ENCODE data around the gene AMDHD2.

Gene AMDHD2

DNA sequence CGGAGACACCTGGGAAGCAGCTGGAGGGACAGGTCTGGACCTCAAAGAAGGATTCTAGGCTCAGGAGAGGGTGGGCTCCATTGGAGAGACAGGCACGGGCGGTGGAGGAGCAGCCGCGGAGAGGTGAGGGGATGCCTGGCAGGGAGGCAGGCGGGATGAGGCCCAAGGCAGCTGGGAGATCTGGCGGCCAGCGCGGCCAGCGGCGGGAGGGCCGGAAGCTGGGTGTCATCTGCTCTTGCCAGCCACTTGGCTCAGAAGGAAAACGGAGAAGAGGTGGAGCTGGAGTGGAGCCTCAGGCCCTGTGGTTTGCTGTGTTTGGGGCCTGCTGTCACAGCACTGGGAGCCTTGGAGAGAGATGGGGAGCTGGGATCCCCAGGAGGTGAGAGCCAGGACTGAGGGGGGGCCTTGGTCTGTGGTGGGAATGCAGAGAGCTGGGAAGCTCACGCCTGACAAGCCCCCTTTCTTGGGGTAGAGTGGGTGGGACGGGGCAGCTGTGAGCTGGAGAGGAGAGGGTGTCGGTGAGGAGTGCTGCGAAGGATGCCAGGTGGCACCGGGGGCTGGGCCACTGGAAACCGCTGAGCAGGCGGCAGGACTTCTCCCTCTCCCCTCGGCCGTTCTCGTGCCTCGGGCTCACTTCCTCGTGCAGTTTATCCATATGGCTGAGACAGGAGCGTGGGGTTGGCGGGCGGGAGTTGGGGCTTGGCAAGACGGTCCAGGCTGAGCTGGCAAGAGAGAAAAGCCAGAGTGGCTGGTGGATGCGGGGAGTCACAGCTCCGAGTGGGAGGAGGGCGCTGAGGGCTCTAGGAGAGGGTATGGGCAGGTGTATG is 37.2 kb upstream of the AMDHD2 start:
- in situ Hi-C loops (cut with HindIII; ENCODE audit: low sequenced_read_pairs), result no loop called here

DNA sequence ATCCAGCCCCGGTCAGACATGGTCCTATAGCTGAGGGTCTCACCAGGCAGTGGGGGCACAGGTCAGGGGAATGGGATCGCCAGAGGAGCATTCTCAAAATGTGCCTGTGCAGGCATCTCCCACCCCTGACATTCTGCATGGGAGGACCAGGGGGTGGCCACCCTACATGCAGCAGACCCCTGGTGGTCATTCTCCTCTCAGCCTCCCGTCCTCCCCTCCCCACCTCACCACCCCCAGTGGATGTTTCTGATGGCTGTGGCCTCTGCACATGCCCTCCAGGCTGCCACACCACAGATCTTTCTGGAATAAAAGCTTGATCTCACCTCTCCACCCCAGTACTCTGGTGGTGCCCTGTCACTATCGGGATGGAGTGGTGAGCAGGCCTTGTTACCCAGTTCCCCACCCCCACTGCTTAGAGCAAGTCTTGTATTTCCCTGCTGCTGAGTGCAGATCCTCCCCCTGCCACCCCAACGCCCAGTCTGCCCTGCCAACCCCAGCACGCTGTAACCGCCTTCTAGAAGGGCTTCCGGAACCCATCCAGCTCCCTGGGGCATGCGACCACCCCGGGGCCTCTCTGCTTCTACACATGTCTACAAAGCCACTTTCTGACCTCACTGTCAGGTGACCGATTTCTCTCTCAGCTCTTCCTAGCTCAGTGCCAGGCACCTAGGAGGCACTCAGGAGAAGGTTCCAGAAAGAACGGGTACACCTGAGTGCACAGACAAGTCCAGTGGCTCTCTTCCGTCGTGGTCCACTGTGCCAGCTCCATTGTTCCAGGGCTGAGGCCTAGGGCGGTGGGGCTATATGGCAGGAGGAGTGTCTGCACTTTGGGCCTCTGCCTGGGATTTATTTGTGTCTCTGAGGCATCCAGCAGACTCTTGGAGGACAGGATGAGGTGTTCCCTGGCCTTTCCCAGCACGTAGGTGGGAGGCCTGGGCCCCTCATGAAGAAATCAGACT is 36.0 kb upstream of the AMDHD2 start:
- in situ Hi-C loops (cut with HindIII; ENCODE audit: low sequenced_read_pairs), result no loop called here

DNA sequence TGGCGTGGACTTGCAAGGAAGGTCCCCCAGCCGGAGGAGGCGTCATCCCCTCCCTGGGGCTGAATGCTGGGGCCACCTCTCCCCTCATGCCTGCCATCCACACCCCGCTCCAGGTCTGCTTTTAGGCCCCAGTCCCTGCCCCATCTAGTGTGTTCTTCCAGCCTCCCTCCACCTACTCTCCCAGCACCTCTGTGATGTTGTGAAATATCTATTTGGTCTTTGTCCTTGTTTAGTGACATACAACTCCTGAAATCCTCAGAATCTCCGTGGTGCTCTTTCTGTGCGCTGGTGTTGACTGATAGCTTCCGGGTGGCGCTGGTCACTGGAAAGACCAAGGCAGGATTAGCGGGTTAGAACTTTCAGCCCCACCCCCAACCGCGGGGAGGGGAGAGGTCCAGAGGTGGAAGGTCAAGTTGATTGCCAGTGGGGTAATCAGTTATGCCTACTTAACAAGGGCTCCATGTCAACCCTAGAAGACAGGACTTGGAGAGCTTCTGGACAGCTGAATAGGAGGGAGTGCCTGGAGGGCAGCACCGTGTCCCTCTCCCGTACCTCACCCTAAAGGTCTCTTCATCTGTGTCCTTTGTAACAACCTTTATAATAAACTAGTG is 35.2 kb upstream of the AMDHD2 start:
- in situ Hi-C loops (cut with HindIII; ENCODE audit: low sequenced_read_pairs), result no loop called here

DNA sequence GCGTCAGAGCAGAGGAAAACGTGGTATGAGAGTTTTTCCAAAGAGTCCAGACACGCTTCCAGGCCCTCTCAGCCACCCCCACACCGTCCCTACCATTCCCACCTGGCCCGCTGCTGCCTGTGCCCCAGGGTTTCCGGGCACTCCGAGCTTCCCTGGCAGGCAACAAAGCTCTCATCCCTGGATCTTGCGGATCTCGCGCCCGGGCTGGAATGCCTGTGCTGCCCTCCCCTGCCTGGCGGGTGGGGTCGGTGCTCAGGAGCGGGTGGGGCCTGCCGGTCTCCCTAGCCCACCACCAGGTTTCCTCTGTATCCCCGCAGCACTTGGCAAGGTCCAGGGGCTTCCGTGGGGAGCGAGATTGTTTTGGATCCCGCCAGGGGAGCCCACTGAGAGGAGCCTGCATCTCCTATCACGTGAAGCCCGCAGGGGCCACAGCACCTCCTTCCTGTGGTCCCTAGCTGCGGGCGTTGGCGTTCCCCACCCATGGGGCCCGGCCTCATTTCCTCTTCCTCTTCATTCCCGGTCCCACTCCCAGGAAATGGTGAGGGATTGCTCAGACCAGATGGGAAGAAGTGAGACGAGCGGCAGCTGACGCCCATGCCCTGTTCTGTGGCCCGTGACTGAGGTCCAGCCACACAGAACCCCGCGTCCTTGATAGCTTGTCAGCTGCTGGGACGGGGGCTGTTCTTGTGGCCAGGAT is 34.2 kb upstream of the AMDHD2 start:
- in situ Hi-C loops (cut with HindIII; ENCODE audit: low sequenced_read_pairs), result no loop called here

DNA sequence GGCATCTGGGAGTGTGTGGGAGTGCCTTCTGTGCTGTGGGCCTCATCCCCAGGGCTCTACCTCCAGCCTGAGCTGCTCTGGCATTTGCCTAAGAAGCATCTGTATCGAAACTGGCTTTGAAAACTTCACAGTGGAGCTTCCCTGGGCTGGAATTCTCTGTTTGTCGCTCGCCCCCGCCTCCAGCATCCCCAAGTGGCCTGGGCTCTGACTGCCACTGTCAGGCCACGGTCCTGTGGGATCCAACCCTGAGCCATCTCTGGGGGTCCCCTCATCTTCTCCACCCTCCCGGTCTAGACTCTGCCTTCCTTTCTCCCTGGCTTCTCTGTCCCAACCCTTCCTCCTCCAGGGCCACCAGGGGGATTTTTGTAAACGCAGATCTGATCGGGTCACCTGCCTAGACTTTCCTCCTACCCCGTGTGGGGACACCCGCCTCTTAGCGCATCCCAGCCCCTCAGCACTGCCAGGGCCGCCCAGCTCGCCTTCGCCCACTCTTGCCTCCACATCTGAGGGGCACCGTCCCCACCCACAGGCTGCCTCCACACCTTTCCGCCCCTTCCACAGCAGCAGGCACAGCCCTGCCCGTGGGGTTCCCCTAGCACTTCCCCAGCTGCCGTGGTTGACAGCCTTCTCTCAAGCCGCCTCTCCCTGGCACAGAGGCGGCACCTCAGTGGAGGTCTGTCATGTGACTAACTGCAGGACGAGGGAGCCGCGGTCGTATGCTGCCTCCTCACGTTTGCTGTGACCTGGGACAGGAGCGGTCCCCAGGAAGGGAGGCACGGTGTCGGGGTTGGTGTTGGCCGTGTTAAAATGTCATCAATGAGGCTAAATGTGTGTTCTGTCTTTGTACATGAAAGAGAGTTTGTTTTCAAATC is 33.3 kb upstream of the AMDHD2 start:
- in situ Hi-C loops (cut with HindIII; ENCODE audit: low sequenced_read_pairs), result no loop called here

DNA sequence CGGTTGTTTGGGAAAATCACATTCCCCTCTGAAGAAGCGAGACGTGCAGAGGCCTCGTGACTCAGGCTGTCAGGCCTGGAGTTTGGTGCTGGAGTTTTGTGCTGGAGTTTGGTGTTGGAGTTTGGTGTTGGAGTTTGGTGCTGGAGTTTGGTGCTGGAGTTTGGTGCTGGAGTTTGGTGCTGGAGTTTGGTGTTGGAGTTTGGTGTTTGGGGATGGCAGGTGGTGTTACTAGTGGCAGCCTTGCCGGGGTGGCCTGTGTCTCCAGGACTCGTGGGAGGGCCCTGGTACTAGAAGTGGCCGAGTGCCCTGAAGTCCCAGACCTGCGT is 32.7 kb upstream of the AMDHD2 start:
- in situ Hi-C loops (cut with HindIII; ENCODE audit: low sequenced_read_pairs), result no loop called here

DNA sequence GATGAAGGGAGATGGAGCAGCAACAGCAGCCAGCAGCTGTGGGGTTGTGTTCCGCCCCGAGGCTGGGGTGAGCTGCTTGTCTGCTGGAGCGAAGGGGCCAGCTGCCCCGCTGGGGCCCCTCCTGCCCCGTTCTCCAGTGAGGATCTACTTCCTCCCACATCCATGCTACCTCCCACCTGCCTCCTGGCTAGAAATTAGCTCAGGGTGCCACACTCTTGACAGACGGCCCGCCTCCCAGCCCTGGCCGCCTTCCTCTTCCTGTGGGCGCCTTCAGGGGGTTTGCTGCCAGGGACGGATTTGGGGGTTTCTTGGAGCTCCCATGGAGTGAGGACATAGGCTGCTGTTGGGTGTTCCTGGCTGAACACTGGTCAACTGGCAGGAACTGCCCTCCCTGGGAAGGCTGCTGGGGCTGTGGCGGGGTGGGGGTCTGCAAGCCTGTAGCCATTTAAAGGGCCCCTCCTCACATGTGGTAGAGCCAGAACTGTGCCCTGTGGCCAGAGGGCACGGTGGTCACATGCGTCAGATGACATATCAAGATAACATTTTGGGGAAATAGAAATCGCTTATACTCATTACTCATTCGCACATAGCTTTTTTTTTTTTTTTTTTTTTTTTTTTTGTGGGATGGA is 32.2 kb upstream of the AMDHD2 start:
- in situ Hi-C loops (cut with HindIII; ENCODE audit: low sequenced_read_pairs), result no loop called here

DNA sequence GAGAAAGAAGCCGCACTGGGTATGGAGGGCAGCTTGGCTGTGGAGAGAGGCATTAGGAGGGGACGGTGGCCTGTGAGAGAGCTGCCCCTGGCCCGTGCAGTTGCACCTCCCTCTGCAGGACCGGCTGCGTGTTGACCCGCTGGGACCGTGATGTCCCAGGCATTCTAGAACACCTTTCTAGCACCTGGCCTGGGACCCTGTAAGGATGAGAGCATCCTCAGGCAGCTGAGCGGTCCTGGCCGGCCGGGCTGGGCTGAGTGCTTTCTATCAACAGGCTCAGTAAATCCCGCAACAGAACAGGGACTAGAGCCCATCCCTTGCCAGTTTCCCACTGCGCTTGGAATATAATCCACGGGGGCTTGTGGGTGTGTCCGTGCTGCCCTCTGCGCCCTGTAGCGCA is 30.6 kb upstream of the AMDHD2 start:
- in situ Hi-C loops (cut with HindIII; ENCODE audit: low sequenced_read_pairs), result no loop called here

DNA sequence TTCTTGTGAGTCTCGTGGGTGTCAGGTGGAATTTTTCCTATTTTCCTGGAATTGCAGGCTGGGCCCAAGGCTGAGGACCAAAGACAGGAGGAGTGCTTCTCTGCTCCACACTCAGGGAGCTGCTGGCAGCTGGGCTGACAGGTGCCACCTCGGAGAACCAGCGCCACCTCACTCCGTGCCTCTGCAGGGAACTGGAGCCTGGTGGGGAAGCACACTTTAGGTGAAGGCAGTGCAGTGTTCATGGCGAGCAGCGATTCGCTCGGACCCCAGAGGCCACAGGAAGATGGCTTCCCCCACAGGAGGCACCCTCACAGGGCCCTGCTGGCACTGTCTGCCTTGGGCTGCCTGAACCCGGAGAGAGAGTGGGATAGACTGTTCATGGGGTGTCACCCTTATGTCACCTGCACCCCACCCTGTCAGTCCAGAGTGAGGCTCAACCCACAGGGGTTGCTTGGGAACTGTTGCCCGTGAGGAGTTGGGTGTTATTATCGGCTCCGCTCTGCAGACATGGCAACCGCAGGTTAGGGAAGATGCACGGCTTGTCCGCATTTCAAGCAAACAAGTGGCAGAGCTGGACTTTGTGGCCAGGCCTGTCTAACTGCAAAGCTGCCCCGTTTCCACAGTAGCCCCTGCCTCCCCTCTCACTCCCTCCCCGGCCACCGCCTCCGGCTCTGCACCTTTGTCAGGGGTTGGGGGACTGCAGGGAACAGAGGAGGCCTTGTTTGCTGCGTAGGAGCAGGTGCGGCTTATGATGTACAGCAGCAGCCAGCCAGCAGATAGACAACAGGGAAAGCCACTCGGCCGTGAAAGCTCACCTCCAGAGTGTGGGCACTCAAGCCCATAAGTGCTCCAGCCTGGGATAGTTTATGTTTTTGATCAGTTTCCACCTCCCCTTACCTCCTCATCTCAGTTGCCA is 29.7 kb upstream of the AMDHD2 start:
- in situ Hi-C loops (cut with HindIII; ENCODE audit: low sequenced_read_pairs), result no loop called here

DNA sequence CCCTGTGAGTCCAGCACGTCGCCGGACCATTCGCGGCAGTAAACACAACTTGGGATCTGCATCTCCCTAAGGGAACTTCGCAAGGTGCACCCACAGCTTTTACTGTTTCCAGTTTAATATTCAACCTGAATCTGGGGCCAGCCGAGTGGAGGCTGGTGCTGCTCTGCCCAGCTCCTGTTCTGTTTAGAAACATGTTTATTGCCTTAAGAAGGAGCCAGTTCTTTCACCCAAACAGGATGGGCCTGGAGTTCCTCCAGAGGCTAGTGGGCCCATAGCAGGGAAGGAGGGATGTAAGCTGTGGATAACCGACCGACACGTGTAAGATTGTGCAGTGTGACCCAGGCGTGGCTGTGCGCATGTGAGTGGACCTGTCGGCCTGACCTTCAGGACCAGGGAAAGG is 27.9 kb upstream of the AMDHD2 start:
- in situ Hi-C loops (cut with HindIII; ENCODE audit: low sequenced_read_pairs), result no loop called here

DNA sequence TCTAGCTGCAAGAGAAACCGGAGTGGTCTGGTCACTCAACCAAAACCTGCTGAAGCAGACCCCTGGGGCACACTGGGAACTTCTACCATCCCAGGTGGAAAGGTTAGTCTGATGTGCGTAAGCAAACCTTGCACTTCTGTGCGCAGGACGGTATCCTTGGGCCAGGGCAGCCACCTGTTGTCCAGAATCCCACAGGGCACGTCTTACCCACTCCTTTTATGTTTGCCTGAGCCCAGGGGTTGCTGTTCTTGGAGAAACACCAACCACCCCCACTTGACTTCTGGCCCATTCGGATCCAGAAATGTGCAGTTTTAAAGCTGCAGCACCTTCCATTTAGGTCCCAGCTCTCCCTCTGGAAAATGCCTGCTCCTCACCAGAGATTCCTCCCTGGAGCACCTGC is 26.6 kb upstream of the AMDHD2 start:
- in situ Hi-C loops (cut with HindIII; ENCODE audit: low sequenced_read_pairs), result no loop called here

DNA sequence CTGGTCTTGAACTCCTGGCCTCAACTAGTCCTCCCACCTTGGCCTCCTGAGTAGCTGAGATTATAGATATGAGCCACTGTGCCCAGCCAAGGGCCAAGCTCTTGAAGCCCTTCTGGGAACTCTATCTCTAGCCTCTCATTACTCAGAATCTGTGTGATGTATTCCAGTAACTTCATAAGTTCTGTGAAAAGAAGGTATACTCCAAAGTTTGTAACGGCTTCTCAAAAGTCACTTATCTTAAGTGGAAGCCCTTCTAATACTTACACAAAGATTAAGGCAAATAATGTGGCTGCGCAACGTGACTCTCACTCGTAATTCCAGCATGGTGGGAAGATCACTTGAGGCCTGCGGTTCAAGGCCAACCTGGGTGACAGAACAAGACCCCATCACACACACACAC is 25.6 kb upstream of the AMDHD2 start:
- in situ Hi-C loops (cut with HindIII; ENCODE audit: low sequenced_read_pairs), result no loop called here

DNA sequence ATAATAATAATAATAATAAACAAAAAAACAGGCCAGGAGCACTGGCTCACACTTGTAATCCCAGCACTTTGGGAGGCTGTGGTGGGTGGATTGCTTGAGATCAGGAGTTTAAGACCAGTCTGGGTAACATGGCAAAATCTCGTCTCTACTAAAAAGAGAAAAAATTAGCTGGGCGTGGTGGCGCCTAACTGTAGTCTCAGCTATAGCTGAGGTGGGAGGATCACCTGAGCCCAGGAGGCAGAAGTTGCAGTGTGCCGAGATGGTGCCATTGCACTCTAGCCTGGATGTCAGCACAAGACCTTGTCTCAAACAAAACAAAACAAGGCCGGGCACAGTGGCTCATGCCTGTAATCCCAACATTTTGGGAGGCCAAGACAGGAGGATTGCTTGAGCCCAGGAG is 25.1 kb upstream of the AMDHD2 start:
- in situ Hi-C loops (cut with HindIII; ENCODE audit: low sequenced_read_pairs), result no loop called here

DNA sequence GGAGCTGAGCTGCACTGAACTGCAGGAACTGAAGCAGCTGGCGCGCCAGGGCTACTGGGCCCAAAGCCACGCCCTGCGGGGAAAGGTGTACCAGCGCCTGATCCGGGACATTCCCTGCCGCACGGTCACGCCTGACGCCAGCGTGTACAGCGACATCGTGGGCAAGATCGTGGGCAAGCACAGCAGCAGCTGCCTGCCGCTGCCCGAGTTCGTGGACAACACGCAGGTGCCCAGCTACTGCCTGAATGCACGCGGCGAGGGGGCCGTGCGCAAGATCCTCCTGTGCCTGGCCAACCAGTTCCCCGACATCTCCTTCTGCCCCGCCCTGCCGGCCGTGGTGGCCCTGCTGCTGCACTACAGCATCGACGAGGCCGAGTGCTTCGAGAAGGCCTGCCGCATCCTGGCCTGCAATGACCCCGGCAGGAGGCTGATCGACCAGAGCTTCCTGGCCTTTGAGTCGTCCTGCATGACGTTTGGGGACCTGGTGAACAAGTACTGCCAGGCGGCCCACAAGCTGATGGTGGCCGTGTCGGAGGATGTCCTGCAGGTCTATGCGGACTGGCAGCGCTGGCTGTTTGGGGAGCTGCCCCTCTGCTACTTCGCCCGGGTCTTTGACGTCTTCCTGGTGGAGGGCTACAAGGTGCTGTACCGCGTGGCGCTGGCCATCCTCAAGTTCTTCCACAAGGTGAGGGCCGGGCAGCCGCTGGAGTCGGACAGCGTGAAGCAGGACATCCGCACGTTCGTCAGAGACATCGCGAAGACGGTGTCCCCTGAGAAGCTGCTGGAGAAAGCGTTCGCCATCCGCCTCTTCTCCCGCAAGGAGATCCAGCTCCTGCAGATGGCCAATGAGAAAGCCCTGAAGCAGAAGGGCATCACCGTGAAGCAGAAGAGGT is 23.7 kb upstream of the AMDHD2 start:
- in situ Hi-C loops (cut with HindIII; ENCODE audit: low sequenced_read_pairs), result no loop called here

DNA sequence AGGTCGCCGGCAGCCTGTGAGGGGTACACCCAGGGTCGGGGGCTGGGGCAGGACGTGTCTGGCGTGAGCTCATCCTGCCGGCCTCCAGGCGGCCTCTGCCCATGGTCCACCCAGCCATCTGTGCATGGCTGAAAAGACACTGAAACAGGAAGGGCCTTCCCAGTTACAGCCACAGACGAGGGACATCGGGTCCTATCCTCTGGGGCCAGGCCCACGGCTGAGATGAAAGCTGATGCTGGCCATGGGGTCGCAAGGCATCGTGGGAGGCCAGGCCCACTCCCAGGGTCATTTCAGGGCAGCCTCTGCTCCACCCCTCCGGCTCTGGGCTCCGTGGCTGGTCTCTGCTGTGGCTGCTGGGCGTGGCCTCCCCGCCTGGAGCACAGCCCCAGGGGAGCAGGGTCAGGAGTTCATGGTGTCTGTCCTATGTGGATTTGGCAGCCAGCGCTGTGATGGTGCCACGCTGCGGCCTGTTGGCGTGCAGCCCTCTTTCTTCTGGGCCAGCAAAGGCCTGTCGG is 23.0 kb upstream of the AMDHD2 start:
- in situ Hi-C loops (cut with HindIII; ENCODE audit: low sequenced_read_pairs), result no loop called here

DNA sequence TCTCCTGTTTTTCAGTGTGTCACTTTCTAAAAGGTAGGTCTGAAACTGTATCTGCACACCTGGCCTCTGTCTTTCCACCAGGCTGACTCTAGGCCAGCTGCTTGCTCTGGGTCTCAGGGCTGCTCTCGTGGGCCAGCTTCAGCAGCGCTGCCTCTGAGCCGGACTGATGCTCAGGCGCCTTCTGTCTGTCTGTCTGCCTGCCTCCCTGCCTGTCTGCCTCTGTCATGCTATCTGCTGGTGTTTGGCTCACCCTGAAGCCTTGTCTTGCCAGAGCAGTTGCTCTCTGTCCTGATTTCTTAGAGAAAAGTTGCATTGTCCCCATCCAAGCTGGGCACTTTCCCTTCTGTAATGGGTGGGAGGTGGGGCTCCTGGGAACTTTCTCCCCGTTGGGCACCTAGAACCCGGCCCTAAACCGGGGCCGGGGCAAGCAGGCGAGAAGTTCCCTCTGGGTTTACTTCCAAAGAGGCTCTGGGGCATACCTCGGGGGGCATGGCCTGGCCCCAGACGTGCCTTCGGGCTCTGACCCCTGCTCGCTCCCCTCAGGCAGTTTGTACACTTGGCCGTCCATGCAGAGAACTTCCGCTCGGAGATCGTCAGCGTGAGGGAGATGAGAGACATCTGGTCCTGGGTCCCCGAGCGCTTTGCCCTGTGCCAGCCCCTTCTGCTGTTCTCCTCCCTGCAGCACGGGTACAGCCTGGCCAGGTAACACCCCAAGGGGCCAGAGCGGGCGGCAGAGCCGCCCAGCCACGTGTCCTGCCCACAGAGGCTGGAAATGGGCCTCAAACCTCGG is 22.3 kb upstream of the AMDHD2 start:
- in situ Hi-C loops (cut with HindIII; ENCODE audit: low sequenced_read_pairs), result no loop called here
